ENCODE measurements around the gene CKAP5. TPM values are rescaled to one million over a fixed set of nuclear protein-coding genes. Genes with fewer than 3 reads are reported as not detected.

The CKAP5 gene
- polyA plus RNA-seq, 4 donors = 6.2 to 46.6 (median 17.8) TPM

- Histone ChIP-seq H3K4me1 (ENCODE audit: control insufficient read depth in 3 of 3, insufficient read depth in 2 of 3, low read depth in 1 of 3, low read length in 2 of 3) (peaks cover 0 to 8% (median under 1%) of the 10 kb centered on the region in 3 donors), H3K27me3 (ENCODE audit: control insufficient read depth in 3 of 3, insufficient read depth in 3 of 3, low read length in 3 of 3) (no peaks in the 10 kb centered on the region), H3K27ac (ENCODE audit: low read depth in 1 of 3, low read length in 2 of 3) (peak overlapping the region in 1 of 3 donors; percentile 11), H3K4me3 (ENCODE audit: low read depth in 1 of 3, low read length in 3 of 3) (no peak overlapping the region), H3K9me3 (ENCODE audit: control insufficient read depth in 2 of 2, insufficient read depth in 1 of 2, low read depth in 1 of 2, low read length in 1 of 2) (no peaks in the 10 kb centered on the region), H3K36me3 (ENCODE audit: control insufficient read depth in 3 of 3, insufficient read depth in 2 of 3, low read depth in 1 of 3, low read length in 3 of 3) (peaks cover 13 to 72% (median 22%) of the 10 kb centered on the region in 3 donors)
- no peak for DNase-seq
- 89 to 94% (median 92%) methylated on average over 6 of the region's 6 CpGs for WGBS, 3 donors
- FAIRE-seq = no peak
Measured at GRCh38 chr11:46694072-46694471, 152.0 kb downstream of the CKAP5 start.

- WGBS, 3 donors = 87 to 91% (median 88%) methylated on average over 2 of the region's 2 CpGs
- Histone ChIP-seq H3K27me3 (ENCODE audit: control insufficient read depth in 3 of 3, insufficient read depth in 3 of 3, low read length in 3 of 3) (no peaks in the 10 kb centered on the region), H3K36me3 (ENCODE audit: control insufficient read depth in 3 of 3, insufficient read depth in 2 of 3, low read depth in 1 of 3, low read length in 3 of 3) (peaks cover 13 to 75% (median 22%) of the 10 kb centered on the region in 3 donors), H3K4me1 (ENCODE audit: control insufficient read depth in 3 of 3, insufficient read depth in 2 of 3, low read depth in 1 of 3, low read length in 2 of 3) (peaks cover 0 to 6% (median 0%) of the 10 kb centered on the region in 3 donors), H3K27ac (ENCODE audit: low read depth in 1 of 3, low read length in 2 of 3) (peak overlapping the region in 1 of 3 donors; percentile 11), H3K9me3 (ENCODE audit: control insufficient read depth in 2 of 2, insufficient read depth in 1 of 2, low read depth in 1 of 2, low read length in 1 of 2) (no peaks in the 10 kb centered on the region), H3K4me3 (ENCODE audit: low read depth in 1 of 3, low read length in 3 of 3) (no peak overlapping the region)
- no peak for FAIRE-seq
- no peak for DNase-seq
Measured at GRCh38 chr11:46693597-46694012, 152.5 kb downstream of the CKAP5 start.

Other genes with a start within 250 kb of the CKAP5 start
- 1 to 10 TPM; 3.0 to 4.8 (median 3.3) TPM for gene HARBI1, start 229.1 kb downstream of the CKAP5 start, polyA plus RNA-seq
- gene ATG13, start 228.7 kb downstream of the CKAP5 start, polyA plus RNA-seq = 10 to 100 TPM; 35.7 to 55.3 (median 37.4) TPM
- 10 to 100 TPM; 18.6 to 49.0 (median 26.0) TPM for gene ARHGAP1, start 145.7 kb downstream of the CKAP5 start, polyA plus RNA-seq
- 10 to 100 TPM in 3 of 4 donors, 1 to 10 TPM in 1; 8.7 to 11.6 (median 11.5) TPM for gene ZNF408, start 145.2 kb downstream of the CKAP5 start, polyA plus RNA-seq
- gene F2, start 127.1 kb downstream of the CKAP5 start, polyA plus RNA-seq = 1 to 10 TPM in 1 of 4 donors, under 1 TPM in 1, not detected in 2; 0.09 to 2.3 TPM
- gene LRP4, start 72.3 kb upstream of the CKAP5 start, polyA plus RNA-seq = 10 to 100 TPM in 3 of 4 donors, 1 to 10 TPM in 1; 2.2 to 15.2 (median 12.6) TPM
- gene CSTPP1, start 90.5 kb upstream of the CKAP5 start, polyA plus RNA-seq = 10 to 100 TPM; 15.1 to 32.9 (median 20.5) TPM

All from small intestine (tissue), 7 donors.